Measurements from ENCODE around the gene KIF4B. TPM values are rescaled to one million over a fixed set of nuclear protein-coding genes. Genes with fewer than 3 reads are reported as not detected.

Gene KIF4B
- total RNA-seq, 1 experiment from 2014 or later: 0.12 TPM

DNA sequence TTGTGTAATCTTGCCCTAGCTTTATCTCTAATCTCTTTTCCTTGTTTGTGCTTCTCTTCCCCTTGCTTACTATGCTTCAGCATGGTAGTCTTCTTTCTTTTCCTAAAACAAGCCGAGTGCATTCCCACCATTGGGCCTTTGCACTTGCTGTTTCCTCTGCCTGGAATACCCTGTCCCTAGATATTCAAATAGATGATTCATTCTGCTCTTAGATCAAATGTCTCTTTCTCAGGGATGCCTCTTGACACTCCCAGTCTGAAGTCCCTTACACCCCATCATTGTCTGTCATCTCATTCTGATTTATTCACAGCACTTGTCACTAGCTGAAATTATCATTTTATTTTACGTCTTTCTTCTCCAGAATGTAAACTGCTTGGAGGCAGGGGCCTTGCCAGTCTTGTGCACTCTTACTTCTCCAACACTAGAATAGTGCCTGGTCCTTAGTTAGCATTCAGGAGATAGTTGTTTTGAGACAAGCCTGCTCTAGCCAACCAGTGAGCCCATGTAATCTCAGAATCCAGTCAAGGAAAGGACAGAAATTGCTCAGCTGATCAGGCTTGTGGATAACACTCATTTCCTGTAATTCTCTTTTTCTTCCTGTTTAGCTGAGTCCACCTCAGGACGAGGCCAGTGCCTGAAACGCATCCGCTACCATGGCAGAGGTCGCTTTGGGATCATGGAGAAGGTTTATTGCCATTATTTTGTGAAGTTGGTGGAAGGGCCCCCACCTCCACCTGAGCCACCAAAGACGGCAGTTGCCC is 47.3 kb upstream of the KIF4B start:
- TF ChIP-seq ZFX (IDR thresholded peaks at IDR 0.05): no peak
- no peak for TF ChIP-seq EGR1 (IDR thresholded peaks at IDR 0.05; ENCODE audit: low read depth)
- TF ChIP-seq, protein P1, sequence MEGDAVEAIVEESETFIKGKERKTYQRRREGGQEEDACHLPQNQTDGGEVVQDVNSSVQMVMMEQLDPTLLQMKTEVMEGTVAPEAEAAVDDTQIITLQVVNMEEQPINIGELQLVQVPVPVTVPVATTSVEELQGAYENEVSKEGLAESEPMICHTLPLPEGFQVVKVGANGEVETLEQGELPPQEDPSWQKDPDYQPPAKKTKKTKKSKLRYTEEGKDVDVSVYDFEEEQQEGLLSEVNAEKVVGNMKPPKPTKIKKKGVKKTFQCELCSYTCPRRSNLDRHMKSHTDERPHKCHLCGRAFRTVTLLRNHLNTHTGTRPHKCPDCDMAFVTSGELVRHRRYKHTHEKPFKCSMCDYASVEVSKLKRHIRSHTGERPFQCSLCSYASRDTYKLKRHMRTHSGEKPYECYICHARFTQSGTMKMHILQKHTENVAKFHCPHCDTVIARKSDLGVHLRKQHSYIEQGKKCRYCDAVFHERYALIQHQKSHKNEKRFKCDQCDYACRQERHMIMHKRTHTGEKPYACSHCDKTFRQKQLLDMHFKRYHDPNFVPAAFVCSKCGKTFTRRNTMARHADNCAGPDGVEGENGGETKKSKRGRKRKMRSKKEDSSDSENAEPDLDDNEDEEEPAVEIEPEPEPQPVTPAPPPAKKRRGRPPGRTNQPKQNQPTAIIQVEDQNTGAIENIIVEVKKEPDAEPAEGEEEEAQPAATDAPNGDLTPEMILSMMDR (IDR thresholded peaks at IDR 0.05 in 2 of 3, conservative IDR thresholded peaks at IDR 0.05 in 1 of 3; ENCODE audit: borderline replicate concordance in 1 of 3, insufficient read depth in 1 of 3, low read depth in 2 of 3, low read length in 2 of 3): no peak
- POLR2A ChIA-PET: no interaction called here
- intact Hi-C loops (cut with micrococcal nuclease): no loop called here
- Histone ChIP-seq H2AFZ (ENCODE audit: low read depth, low read length, poor library complexity, severe bottlenecking) (no peak overlapping the region), H3K27ac (ENCODE audit: low read depth, low read length) (no peak overlapping the region), H3K9me3 (ENCODE audit: control insufficient read depth in 1 of 2, insufficient read depth in 1 of 2, low read depth in 1 of 2, low read length in 2 of 2) (no peaks in the 10 kb centered on the region), H3K4me1 (ENCODE audit: control insufficient read depth in 1 of 2, insufficient read depth in 2 of 2, low read length in 2 of 2) (no peaks in the 10 kb centered on the region), H3K27me3 (ENCODE audit: insufficient read depth, low read length) (no peaks in the 10 kb centered on the region), H3K36me3 (ENCODE audit: control insufficient read depth in 1 of 2, insufficient read depth in 2 of 2, low read length in 2 of 2) (peaks cover 3 to 12% of the 10 kb centered on the region in 2 experiments; a peak in 1 of 4 replicates), H3K9ac (ENCODE audit: low read length) (no peak overlapping the region), H4K20me1 (ENCODE audit: insufficient read depth) (no peaks in the 10 kb centered on the region), H3K4me3 (replicated peaks in 1 of 2; ENCODE audit: low read depth in 1 of 2, low read length in 2 of 2) (no peak overlapping the region), H3K4me2 (ENCODE audit: low read length) (no peak overlapping the region), H3K79me2 (ENCODE audit: insufficient read depth, low read length) (peaks cover 5% of the 10 kb centered on the region; the same call in 1 of the 2 replicates), H3K9me2 (ENCODE audit: insufficient read depth) (no peaks in the 10 kb centered on the region)
- RAD21 ChIA-PET (ENCODE audit: low non-redundant PET in 1 of 2, low total read pairs in 2 of 2, uncharacterized antibody in 2 of 2, unreplicated experiment in 2 of 2): no interaction called here
- CTCF ChIA-PET: interaction anchor here (3.7 kb wide), 1 partner anchor 38 kb away, joined by 11 read pairs; no protein-coding TSS in a partner anchor
- BruUV-seq (replicated peaks): no TSS peak
- ATAC-seq (no peak), DNase-seq (ENCODE audit: low read depth, low spot score) (no peak)

DNA sequence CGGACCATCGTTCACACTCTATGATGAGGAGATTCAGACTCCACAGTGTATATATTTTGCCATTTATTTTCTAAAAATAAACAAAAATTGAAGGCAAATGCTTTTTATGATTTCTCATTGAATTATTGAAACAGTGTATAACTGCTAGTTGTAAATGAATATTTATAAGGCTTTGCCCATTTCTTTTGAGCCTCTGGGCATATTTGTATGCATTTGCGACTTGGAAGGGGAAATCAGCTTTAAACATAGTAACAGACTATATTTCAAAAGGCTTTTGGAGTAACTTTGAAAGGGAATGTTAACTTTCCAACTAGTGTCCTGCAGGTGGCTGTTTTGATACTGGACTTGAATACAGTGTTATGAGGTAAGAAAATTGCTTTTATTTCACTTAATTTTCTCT is 46.7 kb upstream of the KIF4B start:
- H3K9me3 ChIP-seq (ENCODE audit: control insufficient read depth in 1 of 2, insufficient read depth in 1 of 2, low read depth in 1 of 2, low read length in 2 of 2): no peaks in the 10 kb centered on the region
- ATAC-seq: no peak
- POLR2A ChIA-PET: no interaction called here
- H3K4me1 ChIP-seq (ENCODE audit: control insufficient read depth in 1 of 2, insufficient read depth in 2 of 2, low read length in 2 of 2): no peaks in the 10 kb centered on the region
- RAD21 ChIA-PET (ENCODE audit: low non-redundant PET in 1 of 2, low total read pairs in 2 of 2, uncharacterized antibody in 2 of 2, unreplicated experiment in 2 of 2): no interaction called here
- H3K9ac ChIP-seq (ENCODE audit: low read length): no peak overlapping the region
- peaks cover 0 to 12% of the 10 kb centered on the region in 2 experiments; a peak in 1 of 4 replicates for H3K36me3 ChIP-seq (ENCODE audit: control insufficient read depth in 1 of 2, insufficient read depth in 2 of 2, low read length in 2 of 2)
- H3K79me2 ChIP-seq (ENCODE audit: insufficient read depth, low read length): peaks cover 5% of the 10 kb centered on the region; the same call in 1 of the 2 replicates
- H3K4me3 ChIP-seq (replicated peaks in 1 of 2; ENCODE audit: low read depth in 1 of 2, low read length in 2 of 2): no peak overlapping the region
- H3K27ac ChIP-seq (ENCODE audit: low read depth, low read length): no peak overlapping the region
- no TSS peak for BruUV-seq (replicated peaks)
- no peaks in the 10 kb centered on the region for H4K20me1 ChIP-seq (ENCODE audit: insufficient read depth)
- H3K27me3 ChIP-seq (ENCODE audit: insufficient read depth, low read length): no peaks in the 10 kb centered on the region
- H3K4me2 ChIP-seq (ENCODE audit: low read length): no peak overlapping the region
- H3K9me2 ChIP-seq (ENCODE audit: insufficient read depth): no peaks in the 10 kb centered on the region
- H2AFZ ChIP-seq (ENCODE audit: low read depth, low read length, poor library complexity, severe bottlenecking): no peak overlapping the region
- CTCF ChIA-PET: interaction anchor here (3.7 kb wide), 1 partner anchor 37 kb away, joined by 11 read pairs; no protein-coding TSS in a partner anchor
- no peak for DNase-seq (ENCODE audit: low read depth, low spot score)
- intact Hi-C loops (cut with micrococcal nuclease): loop anchor here (1.0 kb wide), 1 partner anchor 61 kb away; no protein-coding TSS in a partner anchor
- TF ChIP-seq, protein P1 (IDR thresholded peaks at IDR 0.05 in 2 of 3, conservative IDR thresholded peaks at IDR 0.05 in 1 of 3; ENCODE audit: borderline replicate concordance in 1 of 3, insufficient read depth in 1 of 3, low read depth in 2 of 3, low read length in 2 of 3): no peak
- no peak for TF ChIP-seq EZH2phosphoT487 (IDR thresholded peaks at IDR 0.05; ENCODE audit: borderline replicate concordance)
- TF ChIP-seq JUND (IDR thresholded peaks at IDR 0.05): no peak
- TF ChIP-seq ZFX (IDR thresholded peaks at IDR 0.05): no peak
- no peak for TF ChIP-seq POLR2A (IDR thresholded peaks at IDR 0.05; ENCODE audit: borderline replicate concordance, extremely low read depth, insufficient read depth, insufficient read length)
- TF ChIP-seq EZH2 (IDR thresholded peaks at IDR 0.05): no peak
- TF ChIP-seq POLR2AphosphoS5 (IDR thresholded peaks at IDR 0.05; ENCODE audit: low read depth, low read length): no peak
- TF ChIP-seq FOSL1 (IDR thresholded peaks at IDR 0.05; ENCODE audit: low read depth): no peak
- TF ChIP-seq CBX3 (IDR thresholded peaks at IDR 0.05; ENCODE audit: low read depth): no peak
- TF ChIP-seq, protein P2, sequence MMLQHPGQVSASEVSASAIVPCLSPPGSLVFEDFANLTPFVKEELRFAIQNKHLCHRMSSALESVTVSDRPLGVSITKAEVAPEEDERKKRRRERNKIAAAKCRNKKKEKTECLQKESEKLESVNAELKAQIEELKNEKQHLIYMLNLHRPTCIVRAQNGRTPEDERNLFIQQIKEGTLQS (IDR thresholded peaks at IDR 0.05): no peak
- no peak for TF ChIP-seq EGR1 (IDR thresholded peaks at IDR 0.05; ENCODE audit: low read depth)
- TF ChIP-seq SP1 (IDR thresholded peaks at IDR 0.05; ENCODE audit: low read depth): no peak
- TF ChIP-seq ELF1 (IDR thresholded peaks at IDR 0.05; ENCODE audit: borderline replicate concordance, low read depth): no peak
- no peak for TF ChIP-seq RAD21 (IDR thresholded peaks at IDR 0.05; ENCODE audit: low read depth)
- TF ChIP-seq, protein P3, sequence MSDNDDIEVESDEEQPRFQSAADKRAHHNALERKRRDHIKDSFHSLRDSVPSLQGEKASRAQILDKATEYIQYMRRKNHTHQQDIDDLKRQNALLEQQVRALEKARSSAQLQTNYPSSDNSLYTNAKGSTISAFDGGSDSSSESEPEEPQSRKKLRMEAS (IDR thresholded peaks at IDR 0.05): no peak
- TF ChIP-seq SRF (IDR thresholded peaks at IDR 0.05; ENCODE audit: low read depth): no peak
